ENCODE results near the gene AP2S1. TPM values are rescaled to one million over a fixed set of nuclear protein-coding genes. Genes with fewer than 3 reads are reported as not detected.
"Not testable (repeated sequence)": the region's sequence is repeated elsewhere in the genome, so short reads cannot be mapped to it uniquely, and the experiment has no call there.

Gene AP2S1
- total RNA-seq, 1 donor from 2014 or later: 102 TPM

- intact Hi-C loops (cut with micrococcal nuclease): no loop called here
- Mint-ChIP-seq H3K9me3 (no peaks in the 10 kb centered on the region), H3K27me3 (ENCODE audit: low read depth) (no peaks in the 10 kb centered on the region), H3K27ac (no peak overlapping the region), H3K4me1 (ENCODE audit: low read depth) (peaks cover 3% of the 10 kb centered on the region), H3K4me3 (ENCODE audit: low read depth) (no peak overlapping the region), H3K36me3 (ENCODE audit: low read depth) (no peaks in the 10 kb centered on the region)
- DNase-seq (ENCODE audit: low spot score): no peak
These were observed 30.4 kb upstream of the AP2S1 start for GRCh38 chr19:46881092-46881491.

GRCh38 chr19:46880431-46880830 is 29.8 kb upstream of the AP2S1 start:
- H3K27me3 Mint-ChIP-seq (ENCODE audit: low read depth): no peaks in the 10 kb centered on the region
- intact Hi-C loops (cut with micrococcal nuclease): no loop called here
- no peak overlapping the region for H3K4me3 Mint-ChIP-seq (ENCODE audit: low read depth)
- H3K27ac Mint-ChIP-seq: no peak overlapping the region
- no peaks in the 10 kb centered on the region for H3K9me3 Mint-ChIP-seq
- H3K4me1 Mint-ChIP-seq (ENCODE audit: low read depth): peaks cover 3% of the 10 kb centered on the region
- peaks cover 4% of the 10 kb centered on the region for H3K36me3 Mint-ChIP-seq (ENCODE audit: low read depth)
- DNase-seq (ENCODE audit: low spot score): no peak

DNA sequence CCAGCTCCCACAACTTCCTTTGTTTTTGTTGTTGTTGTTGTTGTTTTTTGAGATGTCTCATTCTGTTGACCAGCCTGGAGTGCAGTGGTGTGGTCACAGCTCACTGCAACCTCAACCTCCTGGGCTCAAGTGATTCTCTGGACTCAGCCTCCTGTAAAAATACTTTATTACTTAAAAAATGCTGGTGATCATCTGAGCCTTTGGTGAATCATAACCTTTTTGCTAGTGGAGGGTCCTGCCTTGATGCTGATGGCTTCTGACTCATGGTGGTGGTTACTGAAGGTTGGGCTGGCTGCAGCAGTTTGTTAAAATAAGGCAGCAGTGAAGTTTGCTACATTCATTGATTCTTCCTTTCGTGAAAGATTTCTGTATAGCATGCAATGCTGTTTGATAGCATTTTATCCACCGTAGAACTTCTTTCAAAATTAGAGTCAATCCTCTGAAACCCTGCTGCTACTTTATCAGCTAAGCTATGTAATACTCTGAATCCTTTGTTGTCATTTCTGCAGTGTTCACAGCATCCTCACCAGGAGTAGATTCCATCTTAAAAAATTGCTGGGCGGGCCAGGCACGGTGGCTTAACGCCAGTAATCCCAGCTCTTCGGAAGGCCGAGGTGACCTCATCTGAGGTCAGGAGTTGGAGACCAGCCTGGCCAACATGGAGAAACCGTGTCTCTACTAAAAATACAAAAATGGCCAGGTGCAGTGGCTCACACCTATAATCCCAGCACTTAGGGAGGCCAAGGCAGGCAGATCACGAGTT is 28.1 kb upstream of the AP2S1 start:
- H3K27ac Mint-ChIP-seq: no peak overlapping the region
- peaks cover 3% of the 10 kb centered on the region for H3K4me1 Mint-ChIP-seq (ENCODE audit: low read depth)
- intact Hi-C loops (cut with micrococcal nuclease): no loop called here
- no peak overlapping the region for H3K4me3 Mint-ChIP-seq (ENCODE audit: low read depth)
- H3K36me3 Mint-ChIP-seq (ENCODE audit: low read depth): peaks cover 9% of the 10 kb centered on the region
- H3K27me3 Mint-ChIP-seq (ENCODE audit: low read depth): no peaks in the 10 kb centered on the region
- no peak for DNase-seq (ENCODE audit: low spot score)
- H3K9me3 Mint-ChIP-seq: no peaks in the 10 kb centered on the region

DNA sequence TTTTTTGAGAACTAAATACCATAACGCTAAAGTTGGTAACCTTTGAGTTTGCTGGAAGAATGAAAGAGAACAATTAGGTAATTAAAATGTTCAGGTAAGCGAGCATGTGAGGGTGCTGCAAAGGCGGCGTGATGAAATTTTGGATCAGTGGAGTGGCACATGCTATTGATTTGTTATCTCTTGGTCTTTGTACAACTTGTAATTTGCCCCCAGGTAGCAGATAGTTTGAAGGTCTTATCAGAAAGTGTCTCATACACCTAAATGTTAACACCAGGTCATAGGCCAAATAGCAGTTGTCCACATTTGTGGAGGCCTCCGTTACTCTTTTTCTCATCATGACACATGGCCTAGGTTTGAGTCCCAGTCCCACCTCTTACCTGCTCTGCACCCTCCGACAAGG is 25.0 kb upstream of the AP2S1 start:
- H3K9me3 Mint-ChIP-seq: no peaks in the 10 kb centered on the region
- intact Hi-C loops (cut with micrococcal nuclease): no loop called here
- H3K27me3 Mint-ChIP-seq (ENCODE audit: low read depth): no peaks in the 10 kb centered on the region
- no peak for DNase-seq (ENCODE audit: low spot score)
- peaks cover 9% of the 10 kb centered on the region for H3K36me3 Mint-ChIP-seq (ENCODE audit: low read depth)
- peaks cover 3% of the 10 kb centered on the region for H3K4me1 Mint-ChIP-seq (ENCODE audit: low read depth)
- no peak overlapping the region for H3K27ac Mint-ChIP-seq
- no peak overlapping the region for H3K4me3 Mint-ChIP-seq (ENCODE audit: low read depth)

DNA sequence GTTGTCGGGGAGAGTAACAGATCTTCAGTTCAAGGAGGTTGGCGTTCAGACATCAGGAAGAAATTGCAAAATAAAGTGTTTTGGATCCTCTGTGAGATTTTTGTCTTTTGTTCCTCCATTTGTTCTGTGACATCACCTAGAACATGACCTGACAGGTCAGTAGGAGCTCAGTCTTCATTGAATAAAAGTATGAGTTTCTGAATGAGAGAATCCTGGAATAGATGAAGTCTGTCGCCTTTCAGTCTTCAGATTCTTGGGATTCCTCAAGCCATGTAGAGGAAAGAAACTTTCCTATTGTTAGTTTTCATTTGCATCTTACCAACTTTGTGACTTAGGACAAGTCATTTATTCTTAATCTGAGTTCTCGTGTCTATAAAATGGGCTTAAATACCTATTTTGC is 24.6 kb upstream of the AP2S1 start:
- Mint-ChIP-seq H3K4me3 (ENCODE audit: low read depth) (no peak overlapping the region), H3K27ac (no peak overlapping the region), H3K9me3 (no peaks in the 10 kb centered on the region), H3K36me3 (ENCODE audit: low read depth) (peaks cover 9% of the 10 kb centered on the region), H3K4me1 (ENCODE audit: low read depth) (peaks cover 3% of the 10 kb centered on the region), H3K27me3 (ENCODE audit: low read depth) (no peaks in the 10 kb centered on the region)
- DNase-seq (ENCODE audit: low spot score): no peak
- intact Hi-C loops (cut with micrococcal nuclease): no loop called here

DNA sequence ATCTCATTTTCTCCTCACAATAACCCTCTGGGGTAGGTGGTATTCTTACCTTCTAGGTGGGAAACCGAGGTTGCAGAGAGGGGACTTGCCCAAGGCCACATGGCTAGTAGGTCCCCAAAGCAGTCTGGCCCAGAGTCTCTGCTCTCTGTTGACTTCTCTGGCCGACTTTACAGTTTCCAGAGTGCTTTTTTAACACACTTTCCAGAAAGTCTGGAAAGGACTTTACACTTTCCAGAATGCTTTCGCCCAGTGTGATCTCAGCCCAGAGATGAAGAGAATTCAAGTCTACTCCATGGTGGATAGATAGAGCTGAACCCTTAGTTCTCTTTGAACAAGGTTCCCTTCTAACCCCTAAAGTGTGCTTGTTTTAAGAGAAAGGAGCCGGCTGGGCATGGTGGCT is 22.3 kb upstream of the AP2S1 start:
- H3K9me3 Mint-ChIP-seq: no peaks in the 10 kb centered on the region
- intact Hi-C loops (cut with micrococcal nuclease): no loop called here
- H3K4me3 Mint-ChIP-seq (ENCODE audit: low read depth): no peak overlapping the region
- H3K27ac Mint-ChIP-seq: no peak overlapping the region
- no peak for DNase-seq (ENCODE audit: low spot score)
- H3K4me1 Mint-ChIP-seq (ENCODE audit: low read depth): peaks cover 5% of the 10 kb centered on the region
- no peaks in the 10 kb centered on the region for H3K27me3 Mint-ChIP-seq (ENCODE audit: low read depth)
- peaks cover 9% of the 10 kb centered on the region for H3K36me3 Mint-ChIP-seq (ENCODE audit: low read depth)

DNA sequence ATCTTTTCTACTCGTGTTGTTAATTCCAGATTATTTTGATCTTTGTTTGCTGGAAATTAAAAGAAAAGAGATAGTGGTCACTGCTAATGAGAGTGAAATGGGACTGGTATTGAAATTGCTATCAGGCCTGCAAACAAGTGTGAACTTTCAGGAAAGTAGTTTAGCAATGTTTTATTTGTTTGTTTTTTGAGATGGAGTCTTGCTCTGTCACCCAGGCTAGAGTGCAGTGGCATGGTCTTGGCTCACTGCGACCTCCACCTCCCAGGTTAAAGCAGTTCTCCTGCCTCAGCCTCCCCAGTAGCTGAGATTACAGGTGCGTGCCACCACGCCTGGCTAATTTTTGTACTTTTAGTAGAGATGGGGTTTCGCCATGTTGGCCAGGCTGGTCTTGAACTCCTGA is 20.5 kb upstream of the AP2S1 start:
- H3K4me3 Mint-ChIP-seq (ENCODE audit: low read depth); intact Hi-C loops (cut with micrococcal nuclease); H3K27me3 Mint-ChIP-seq (ENCODE audit: low read depth); DNase-seq (ENCODE audit: low spot score); H3K9me3 Mint-ChIP-seq; H3K27ac Mint-ChIP-seq: not testable (repeated sequence)
- Mint-ChIP-seq H3K4me1 (ENCODE audit: low read depth) (peaks cover 20% of the 10 kb centered on the region), H3K36me3 (ENCODE audit: low read depth) (peaks cover 10% of the 10 kb centered on the region)

GRCh38 chr19:46868025-46868802 is 17.6 kb upstream of the AP2S1 start:
- Mint-ChIP-seq H3K27me3 (ENCODE audit: low read depth) (no peaks in the 10 kb centered on the region), H3K9me3 (no peaks in the 10 kb centered on the region), H3K27ac (no peak overlapping the region), H3K4me1 (ENCODE audit: low read depth) (peaks cover 31% of the 10 kb centered on the region), H3K4me3 (ENCODE audit: low read depth) (no peak overlapping the region), H3K36me3 (ENCODE audit: low read depth) (peaks cover 15% of the 10 kb centered on the region)
- no peak for DNase-seq (ENCODE audit: low spot score)
- intact Hi-C loops (cut with micrococcal nuclease): loop anchor here (10.0 kb wide), 2 partner anchors 47 to 387 kb away; partner anchors contain the start of gene CCDC9

- Mint-ChIP-seq H3K4me1 (ENCODE audit: low read depth) (peaks cover 31% of the 10 kb centered on the region), H3K36me3 (ENCODE audit: low read depth) (peaks cover 15% of the 10 kb centered on the region), H3K27ac (peak overlapping the region; percentile 12), H3K27me3 (ENCODE audit: low read depth) (no peaks in the 10 kb centered on the region), H3K9me3 (no peaks in the 10 kb centered on the region), H3K4me3 (ENCODE audit: low read depth) (no peak overlapping the region)
- intact Hi-C loops (cut with micrococcal nuclease): loop anchor here (10.0 kb wide), 2 partner anchors 48 to 388 kb away; partner anchors contain the start of gene CCDC9
- no peak for DNase-seq (ENCODE audit: low spot score)
These were observed 16.5 kb upstream of the AP2S1 start for GRCh38 chr19:46867170-46867569.

GRCh38 chr19:46866407-46867136 is 15.9 kb upstream of the AP2S1 start:
- peaks cover 31% of the 10 kb centered on the region for H3K4me1 Mint-ChIP-seq (ENCODE audit: low read depth)
- intact Hi-C loops (cut with micrococcal nuclease): loop anchor here (10.0 kb wide), 2 partner anchors 48 to 388 kb away; partner anchors contain the start of gene CCDC9
- H3K4me3 Mint-ChIP-seq (ENCODE audit: low read depth): no peak overlapping the region
- peaks cover 15% of the 10 kb centered on the region for H3K36me3 Mint-ChIP-seq (ENCODE audit: low read depth)
- H3K9me3 Mint-ChIP-seq: no peaks in the 10 kb centered on the region
- H3K27me3 Mint-ChIP-seq (ENCODE audit: low read depth): no peaks in the 10 kb centered on the region
- no peak overlapping the region for H3K27ac Mint-ChIP-seq
- DNase-seq (ENCODE audit: low spot score): no peak

DNA sequence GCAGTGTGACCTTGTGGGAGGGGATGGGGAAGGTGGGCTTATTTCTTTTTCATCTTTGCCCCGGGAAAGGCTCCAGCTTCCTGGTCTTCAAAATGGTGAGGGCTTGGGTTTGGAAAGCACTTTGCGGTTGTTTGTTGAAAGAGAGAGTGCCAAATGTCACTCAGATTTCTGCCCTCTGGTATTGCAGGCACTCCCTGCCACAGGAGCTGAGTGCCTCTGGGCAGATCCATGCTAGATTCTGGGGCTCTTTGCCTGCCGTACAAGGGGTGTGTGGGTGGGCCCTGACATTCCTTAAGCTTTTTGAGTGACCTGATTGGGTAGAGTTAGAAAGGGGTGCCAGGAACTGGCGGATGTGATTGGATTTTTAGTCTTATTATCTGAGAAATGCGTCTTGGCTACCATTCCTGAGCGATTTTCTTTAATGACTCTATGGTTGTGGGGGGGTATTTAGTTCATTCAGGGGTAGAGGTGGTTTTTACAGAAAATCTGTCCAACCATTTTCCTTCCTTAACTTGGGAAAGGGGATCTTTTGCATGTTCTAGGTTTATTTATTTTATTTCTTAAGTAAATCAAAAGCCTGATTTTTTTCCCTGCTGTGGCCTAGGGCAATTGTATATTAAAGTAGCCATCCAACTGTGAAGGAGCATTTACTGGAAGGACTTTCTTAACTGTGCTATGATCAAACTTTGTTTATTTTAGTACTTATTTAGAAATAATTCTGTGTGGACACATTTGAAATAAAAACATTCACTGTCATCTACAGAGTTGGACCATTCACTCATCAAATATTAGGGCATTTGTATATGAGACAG is 13.4 kb upstream of the AP2S1 start:
- Mint-ChIP-seq H3K9me3 (no peaks in the 10 kb centered on the region), H3K4me3 (ENCODE audit: low read depth) (no peak overlapping the region), H3K27ac (no peak overlapping the region), H3K36me3 (ENCODE audit: low read depth) (peaks cover 19% of the 10 kb centered on the region), H3K27me3 (ENCODE audit: low read depth) (no peaks in the 10 kb centered on the region), H3K4me1 (ENCODE audit: low read depth) (peaks cover 35% of the 10 kb centered on the region)
- no peak for DNase-seq (ENCODE audit: low spot score)
- intact Hi-C loops (cut with micrococcal nuclease): loop anchor here (5.0 to 10.0 kb wide), 3 partner anchors 51 to 391 kb away; partner anchors contain the start of gene CCDC9
